ENCODE results near the gene KAT8. TPM values are rescaled to one million over a fixed set of nuclear protein-coding genes. Genes with fewer than 3 reads are reported as not detected.
A peak's percentile ranks its signal among the peaks of the same experiment; 100 is the strongest.

KAT8 gene
- total RNA-seq, 1 donor from 2014 or later: 93.7 TPM

GRCh38 chr16:31108035-31108793 is 9.2 kb upstream of the KAT8 start, which contains the start of gene BCKDK:
Gene BCKDK, plus strand, starts transcription at chr16:31108386. Its CDS starts 838 bp downstream, at chr16:31109224.
- H3K27ac Mint-ChIP-seq: peak within 1 kb of the TSS; percentile 77
- no peak for TF ChIP-seq CTCF (IDR thresholded peaks at IDR 0.05)
- H3K36me3 Mint-ChIP-seq (ENCODE audit: low read depth): peaks cover 32% of the 10 kb centered on the region
- ATAC-seq (ENCODE audit: low read depth): peak; percentile 81
- DNase-seq: peak; percentile 69
- intact Hi-C loops (cut with micrococcal nuclease): loop anchor here (2.0 to 5.0 kb wide), 2 partner anchors 35 to 759 kb away; no protein-coding TSS in a partner anchor
- H3K27me3 Mint-ChIP-seq: no peaks in the 10 kb centered on the region
- POLR2A ChIA-PET: interaction anchor here (1.5 to 1.6 kb wide), 2 partner anchors 9 to 72 kb away, joined by 8 to 13 read pairs; partner anchors contain the start of genes FUS and KAT8
- H3K4me3 Mint-ChIP-seq: peak within 1 kb of the TSS; percentile 83
- no peaks in the 10 kb centered on the region for H3K9me3 Mint-ChIP-seq
- H3K4me1 Mint-ChIP-seq: peaks cover 19% of the 10 kb centered on the region
- CTCF ChIA-PET: interaction anchor here (1.1 kb wide), 1 partner anchor 49 kb away, joined by 5 read pairs; no protein-coding TSS in a partner anchor

- POLR2A ChIA-PET: interaction anchor here (0.6 to 1.5 kb wide), 3 partner anchors 9 to 71 kb away, joined by 3 to 8 read pairs (median 3); partner anchors contain the start of gene FUS
- CTCF ChIA-PET: no interaction called here
- peaks cover 32% of the 10 kb centered on the region for H3K36me3 Mint-ChIP-seq (ENCODE audit: low read depth)
- peak overlapping the region; percentile 78 for H3K4me3 Mint-ChIP-seq
- no peak for TF ChIP-seq CTCF (IDR thresholded peaks at IDR 0.05)
- H3K4me1 Mint-ChIP-seq: peaks cover 22% of the 10 kb centered on the region
- H3K27ac Mint-ChIP-seq: no peak overlapping the region
- no peak for ATAC-seq (ENCODE audit: low read depth)
- no peaks in the 10 kb centered on the region for H3K27me3 Mint-ChIP-seq
- no peaks in the 10 kb centered on the region for H3K9me3 Mint-ChIP-seq
- no peak for DNase-seq
- intact Hi-C loops (cut with micrococcal nuclease): loop anchor here (2.0 to 5.0 kb wide), 2 partner anchors 34 to 758 kb away; no protein-coding TSS in a partner anchor
Measured at GRCh38 chr16:31108794-31109558, 8.5 kb upstream of the KAT8 start.

GRCh38 chr16:31109622-31110021 is 7.8 kb upstream of the KAT8 start:
- peaks cover 32% of the 10 kb centered on the region for H3K36me3 Mint-ChIP-seq (ENCODE audit: low read depth)
- H3K4me3 Mint-ChIP-seq: peak overlapping the region; percentile 78
- CTCF ChIA-PET: no interaction called here
- intact Hi-C loops (cut with micrococcal nuclease): loop anchor here (2.0 to 10.0 kb wide), 3 partner anchors 33 to 758 kb away; no protein-coding TSS in a partner anchor
- H3K27ac Mint-ChIP-seq: peak overlapping the region; percentile 56
- H3K9me3 Mint-ChIP-seq: no peaks in the 10 kb centered on the region
- no peaks in the 10 kb centered on the region for H3K27me3 Mint-ChIP-seq
- POLR2A ChIA-PET: interaction anchor here (0.6 kb wide), 1 partner anchor 11 kb away, joined by 3 read pairs; no protein-coding TSS in a partner anchor
- no peak for TF ChIP-seq CTCF (IDR thresholded peaks at IDR 0.05)
- H3K4me1 Mint-ChIP-seq: peaks cover 22% of the 10 kb centered on the region
- DNase-seq (no peak), ATAC-seq (ENCODE audit: low read depth) (no peak)

GRCh38 chr16:31110106-31111034 is 7.1 kb upstream of the KAT8 start:
- Mint-ChIP-seq H3K27me3 (no peaks in the 10 kb centered on the region), H3K36me3 (ENCODE audit: low read depth) (peaks cover 32% of the 10 kb centered on the region), H3K4me3 (peak overlapping the region; percentile 21), H3K9me3 (no peaks in the 10 kb centered on the region), H3K4me1 (peaks cover 23% of the 10 kb centered on the region), H3K27ac (no peak overlapping the region)
- TF ChIP-seq CTCF (IDR thresholded peaks at IDR 0.05): no peak
- ATAC-seq (ENCODE audit: low read depth): no peak
- ChIA-PET POLR2A (interaction anchor here (0.6 kb wide), 1 partner anchor 10 kb away, joined by 3 read pairs; no protein-coding TSS in a partner anchor), CTCF (no interaction called here)
- intact Hi-C loops (cut with micrococcal nuclease): loop anchor here (10.0 kb wide), 1 partner anchor 224 kb away; no protein-coding TSS in a partner anchor
- DNase-seq: no peak
